Keratinocyte (primary cell): Measurements from ENCODE around the gene TESK1. TPM values are rescaled to one million over a fixed set of nuclear protein-coding genes. Genes with fewer than 3 reads are reported as not detected.

Source experiments
- DNase-seq: peaks from one replicate; pipeline ENCODE4 v3.0.0-alpha.2; 2011; ENCODE audit warnings: low read depth, missing footprints, low spot score
- FAIRE-seq: peaks from 2 replicates; lab custom pipeline; 2011; peaks lifted over from hg19 to GRCh38; lab: Jason Lieb, UNC
- H2AFZ ChIP-seq: 2 replicates; pipeline ENCODE4 v1.6.0; 2012; ENCODE audit warnings: low read length, control low read depth, inconsistent platforms; ENCODE audit not compliant: control insufficient read depth
- H3K27ac ChIP-seq: 2 replicates; pipeline ENCODE4 v1.5.1; 2011; ENCODE audit warnings: low read length; ENCODE audit not compliant: control insufficient read depth, insufficient read depth
- H3K27me3 ChIP-seq: 3 replicates; pipeline ENCODE4 v1.6.0; 2011; ENCODE audit warnings: low read length; ENCODE audit not compliant: control insufficient read depth, insufficient read depth; ENCODE audit errors: extremely low read depth
- H3K36me3 ChIP-seq, 2 experiments: 2 replicates in 1 of 2; 3 replicates in 1 of 2; pipeline ENCODE4 v1.5.1; 2011; ENCODE audit warnings: low read length in 2 of 2, mild to moderate bottlenecking in 1 of 2; ENCODE audit not compliant: control insufficient read depth in 2 of 2, insufficient read depth in 2 of 2; ENCODE audit errors: extremely low read depth in 1 of 2
- H3K4me1 ChIP-seq: 3 replicates; pipeline ENCODE4 v1.5.1; 2011; ENCODE audit warnings: low read length; ENCODE audit not compliant: control insufficient read depth, insufficient read depth; ENCODE audit errors: extremely low read depth
- H3K4me2 ChIP-seq: 3 replicates; pipeline ENCODE4 v1.6.0; 2011; ENCODE audit warnings: low read depth, low read length; ENCODE audit not compliant: control insufficient read depth, insufficient read depth; ENCODE audit errors: extremely low read depth
- H3K4me3 ChIP-seq, 3 experiments: fragments of 200-600 bp in 1 of 3; sonication (generic) in 1 of 3; 2 replicates in 2 of 3; 3 replicates in 1 of 3; pipeline ENCODE4 v1.5.1; 2011 to 2016; ENCODE audit warnings: low read length in 3 of 3, mild to moderate bottlenecking in 3 of 3, control low read depth in 2 of 3, inconsistent platforms in 1 of 3, low read depth in 1 of 3, mixed read lengths in 1 of 3, mixed run types in 1 of 3, moderate library complexity in 1 of 3; ENCODE audit not compliant: control insufficient read depth in 2 of 3, insufficient read depth in 2 of 3; ENCODE audit errors: extremely low read depth in 1 of 3
- H3K79me2 ChIP-seq: 2 replicates; pipeline ENCODE4 v1.6.0; 2012; ENCODE audit warnings: low read length; ENCODE audit not compliant: control insufficient read depth, insufficient read depth
- H3K9ac ChIP-seq: 3 replicates; pipeline ENCODE4 v1.6.0; 2011; ENCODE audit warnings: low read length; ENCODE audit not compliant: control insufficient read depth, insufficient read depth; ENCODE audit errors: extremely low read depth
- H3K9me1 ChIP-seq: 3 replicates; pipeline ENCODE4 v1.6.0; 2011; ENCODE audit warnings: low read length; ENCODE audit not compliant: control insufficient read depth, insufficient read depth; ENCODE audit errors: extremely low read depth
- H3K9me3 ChIP-seq: 2 replicates; pipeline ENCODE4 v1.5.1; 2012; ENCODE audit warnings: low read depth, low read length; ENCODE audit not compliant: control insufficient read depth
- H4K20me1 ChIP-seq: 3 replicates; pipeline ENCODE4 v1.6.0; 2011; ENCODE audit warnings: low read length; ENCODE audit not compliant: control insufficient read depth, insufficient read depth; ENCODE audit errors: extremely low read depth
- EZH2 ChIP-seq: IDR thresholded peaks from one replicate; pipeline ENCODE4 v1.6.1; 2012; ENCODE audit warnings: inconsistent platforms, mild to moderate bottlenecking, low read length, moderate library complexity
- dilution Hi-C: fragments of 300-500 bp; cut with MboI; formaldehyde crosslinking; loops from one replicate; pipeline ENCODE4 v1.7.0; 2020; ENCODE audit warnings: low sequenced_read_pairs; ENCODE audit not compliant: extremely low pct_ligation_motif_present
- polyA plus RNA-seq, 5 experiments: library from polyadenylated mRNA; depleted of rRNA in 3 of 5; stranded (reverse) in 3 of 5; stranded (forward) in 1 of 5; unstranded in 1 of 5; fragments of >200 nt; gene quantifications; 1 replicate in 1 of 5; 2 replicates in 3 of 5; 3 replicates in 1 of 5; pipeline versions ENCODE4 v1.2.1 to v1.2.3, GENCODE V29; 2011 to 2012; ENCODE audit warnings: missing spikeins in 2 of 5, low read depth in 1 of 5, low replicate concordance in 1 of 5
- small RNA-seq, 3 experiments: library from RNA; depleted of rRNA; stranded (forward); fragments of <200 nt; gene quantifications; one replicate each; pipeline ENCODE3, GENCODE V24; 2012; ENCODE audit warnings: low read depth in 3 of 3, low replicate concordance in 1 of 3; ENCODE audit not compliant: insufficient read length in 3 of 3
- TF ChIP-seq, protein P1 (sequence below), 3 experiments: IDR thresholded peaks in 1 of 3; conservative IDR thresholded peaks in 1 of 3; optimal IDR thresholded peaks in 1 of 3; 2 replicates in 2 of 3; 3 replicates in 1 of 3; pipeline versions ENCODE3 to v1.5.1; 2011; ENCODE audit warnings: low read length in 3 of 3, mild to moderate bottlenecking in 3 of 3, moderate library complexity in 2 of 3, control low read depth in 1 of 3, inconsistent platforms in 1 of 3; ENCODE audit not compliant: insufficient read depth in 2 of 3; ENCODE audit errors: extremely low read depth in 1 of 3

Gene TESK1
- polyA plus RNA-seq, 1 donor (not counting 4 experiments of a cell fraction or from before 2014, with no cell fraction given), result 11.2 TPM

DNA sequence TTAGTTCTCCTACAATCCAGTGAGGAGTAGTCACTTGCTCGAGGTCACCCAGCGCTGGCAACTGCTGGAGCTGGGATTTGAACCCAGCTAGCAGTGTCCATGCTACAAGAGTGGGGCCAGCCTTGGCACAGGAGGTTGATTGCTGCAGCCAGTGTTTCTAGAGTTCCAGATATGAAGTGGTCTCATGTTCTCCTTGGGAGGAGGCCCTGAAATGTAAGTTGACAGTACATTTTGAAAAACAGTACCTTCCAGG, 53.8 kb downstream of the TESK1 start:
- TF ChIP-seq, protein P1, sequence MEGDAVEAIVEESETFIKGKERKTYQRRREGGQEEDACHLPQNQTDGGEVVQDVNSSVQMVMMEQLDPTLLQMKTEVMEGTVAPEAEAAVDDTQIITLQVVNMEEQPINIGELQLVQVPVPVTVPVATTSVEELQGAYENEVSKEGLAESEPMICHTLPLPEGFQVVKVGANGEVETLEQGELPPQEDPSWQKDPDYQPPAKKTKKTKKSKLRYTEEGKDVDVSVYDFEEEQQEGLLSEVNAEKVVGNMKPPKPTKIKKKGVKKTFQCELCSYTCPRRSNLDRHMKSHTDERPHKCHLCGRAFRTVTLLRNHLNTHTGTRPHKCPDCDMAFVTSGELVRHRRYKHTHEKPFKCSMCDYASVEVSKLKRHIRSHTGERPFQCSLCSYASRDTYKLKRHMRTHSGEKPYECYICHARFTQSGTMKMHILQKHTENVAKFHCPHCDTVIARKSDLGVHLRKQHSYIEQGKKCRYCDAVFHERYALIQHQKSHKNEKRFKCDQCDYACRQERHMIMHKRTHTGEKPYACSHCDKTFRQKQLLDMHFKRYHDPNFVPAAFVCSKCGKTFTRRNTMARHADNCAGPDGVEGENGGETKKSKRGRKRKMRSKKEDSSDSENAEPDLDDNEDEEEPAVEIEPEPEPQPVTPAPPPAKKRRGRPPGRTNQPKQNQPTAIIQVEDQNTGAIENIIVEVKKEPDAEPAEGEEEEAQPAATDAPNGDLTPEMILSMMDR (optimal IDR thresholded peaks at IDR 0.05 in 1 of 3, IDR thresholded peaks at IDR 0.05 in 1 of 3, conservative IDR thresholded peaks at IDR 0.05 in 1 of 3; ENCODE audit: extremely low read depth in 1 of 3, insufficient read depth in 2 of 3, low read length in 3 of 3), result no peak
- no peak for TF ChIP-seq EZH2
- Histone ChIP-seq H3K79me2 (peaks cover 2% of the 10 kb centered on the region), H3K36me3 (peaks cover 1 to 13% of the 10 kb centered on the region in 2 experiments), H3K27ac (peak overlapping the region; percentile 49), H3K4me2 (peak overlapping the region; percentile 80), H3K27me3 (peaks cover 3% of the 10 kb centered on the region), H3K4me3 (peak overlapping the region; percentile 73 to 84 (median 81)), H3K9me3 (no peaks in the 10 kb centered on the region), H3K9ac (peak overlapping the region; percentile 82), H2AFZ (peak overlapping the region; percentile 53), H3K4me1 (peaks cover 13% of the 10 kb centered on the region), H4K20me1 (no peaks in the 10 kb centered on the region), H3K9me1 (no peaks in the 10 kb centered on the region)
- dilution Hi-C loops, result no loop called here
- FAIRE-seq, result no peak
- DNase-seq, result no peak

GRCh38 chr9:35659340-35659739, 54.3 kb downstream of the TESK1 start:
- Histone ChIP-seq H3K27ac (no peak overlapping the region), H3K4me2 (peak overlapping the region; percentile 80), H3K9me3 (no peaks in the 10 kb centered on the region), H2AFZ (no peak overlapping the region), H3K27me3 (peaks cover 3% of the 10 kb centered on the region), H3K79me2 (peaks cover 2% of the 10 kb centered on the region), H3K4me1 (peaks cover 15% of the 10 kb centered on the region), H3K9ac (no peak overlapping the region), H3K9me1 (no peaks in the 10 kb centered on the region), H4K20me1 (no peaks in the 10 kb centered on the region), H3K4me3 (no peak overlapping the region), H3K36me3 (peaks cover 1 to 13% of the 10 kb centered on the region in 2 experiments)
- no peak for TF ChIP-seq EZH2
- TF ChIP-seq, protein P1 (optimal IDR thresholded peaks at IDR 0.05 in 1 of 3, IDR thresholded peaks at IDR 0.05 in 1 of 3, conservative IDR thresholded peaks at IDR 0.05 in 1 of 3; ENCODE audit: extremely low read depth in 1 of 3, insufficient read depth in 2 of 3, low read length in 3 of 3), result no peak
- no peak for DNase-seq
- dilution Hi-C loops, result no loop called here
- no peak for FAIRE-seq

Small RNAs within 50 kb of the gene (small RNA-seq; reads per million reads assigned to genes)
- gene MIR4667 (0 reads per million in 3 experiments), gene RMRP (0 reads per million in 3 experiments), gene RPS29P17 (0 reads per million in 3 experiments)

Other genes starting within 250 kb of the TESK1 start
- 4.2 to 7.9 TPM (median 6.3 TPM) in 3 replicates for gene RUSC2, start 115.2 kb upstream of the TESK1 start, polyA plus RNA-seq
- gene CD72, start 13.2 kb downstream of the TESK1 start, polyA plus RNA-seq, result 0.66 to 2.4 TPM (median 0.82 TPM) in 3 replicates
- gene SIT1, start 45.7 kb downstream of the TESK1 start, polyA plus RNA-seq, result not detected in 3 replicates
- 21.6 to 91.8 TPM (median 40.5 TPM) in 3 replicates for gene RMRP, start 52.8 kb downstream of the TESK1 start, polyA plus RNA-seq
- 10.5 to 14.3 TPM (median 14.1 TPM) in 3 replicates for gene CCDC107, start 53.0 kb downstream of the TESK1 start, polyA plus RNA-seq
- 0.88 to 3.3 TPM (median 2.4 TPM) in 3 replicates for gene ARHGEF39, start 59.9 kb downstream of the TESK1 start, polyA plus RNA-seq
- 0.89 to 9.5 TPM (median 7.2 TPM) in 3 replicates for gene CA9, start 68.7 kb downstream of the TESK1 start, polyA plus RNA-seq
- gene TPM2, start 84.7 kb downstream of the TESK1 start, polyA plus RNA-seq, result 30.1 to 67.0 TPM (median 53.1 TPM) in 3 replicates
- gene TLN1, start 126.9 kb downstream of the TESK1 start, polyA plus RNA-seq, result 53.0 to 98.3 TPM (median 54.6 TPM) in 3 replicates
- 24.6 to 33.2 TPM (median 27.0 TPM) in 3 replicates for gene CREB3, start 127.4 kb downstream of the TESK1 start, polyA plus RNA-seq
- 28.7 to 42.2 TPM (median 31.7 TPM) in 3 replicates for gene GBA2, start 144.0 kb downstream of the TESK1 start, polyA plus RNA-seq
- 17.6 to 19.8 TPM (median 18.3 TPM) in 3 replicates for gene RGP1, start 144.0 kb downstream of the TESK1 start, polyA plus RNA-seq
- gene MSMP, start 149.0 kb downstream of the TESK1 start, polyA plus RNA-seq, result not detected in 3 replicates
- gene NPR2, start 186.3 kb downstream of the TESK1 start, polyA plus RNA-seq, result 3.5 to 5.0 TPM (median 3.9 TPM) in 3 replicates
- gene SPAG8, start 207.0 kb downstream of the TESK1 start, polyA plus RNA-seq, result 0.06 to 0.13 TPM (median 0.08 TPM) in 3 replicates
- gene HINT2, start 209.8 kb downstream of the TESK1 start, polyA plus RNA-seq, result 11.6 to 16.6 TPM (median 16.6 TPM) in 3 replicates
- gene FAM221B, start 223.5 kb downstream of the TESK1 start, polyA plus RNA-seq, result not detected in 3 replicates
- gene TMEM8B, start 224.0 kb downstream of the TESK1 start, polyA plus RNA-seq, result 1.3 to 2.0 TPM (median 2.0 TPM) in 3 replicates